CD4-positive, alpha-beta T cell (primary cell): ENCODE results near the gene RAPGEF5. TPM values are rescaled to one million over a fixed set of nuclear protein-coding genes. Genes with fewer than 3 reads are reported as not detected.
A peak's percentile ranks its signal among the peaks of the same experiment; 100 is the strongest.

Experiments used
- ATAC-seq: fragments of 200-7000 bp; cut with Tn5 transposase; one replicate; pipeline ENCODE4 v1.10.0; 2022; ENCODE audit warnings: mild to moderate bottlenecking; ENCODE audit not compliant: poor library complexity
- CTCF ChIA-PET: fragments of 350-600 bp; sonication (Branson Sonifier 250); formaldehyde crosslinking; loops from one replicate; lab custom pipeline; 2021; ENCODE audit warnings: antibody characterized with exemption, inconsistent platforms; lab: Charles Lee
- POLR2A ChIA-PET: fragments of 350-600 bp; sonication (Branson Sonifier 250); formaldehyde crosslinking; loops from one replicate; lab custom pipeline; 2021; ENCODE audit warnings: antibody characterized with exemption, inconsistent platforms; lab: Charles Lee
- DNase-seq, 14 experiments: peaks; one replicate each; pipeline ENCODE4 v3.0.0-alpha.2; 2013 to 2020; ENCODE audit warnings: mixed read lengths in 2 of 14
- H3K27ac ChIP-seq, 2 donors: one replicate each; pipeline versions ENCODE4 v1.5.1 to v1.7.0; 2013; ENCODE audit warnings: low read length in 2 of 2, low read depth in 1 of 2, mild to moderate bottlenecking in 1 of 2
- H3K27me3 ChIP-seq, 2 experiments: 1 replicate in 1 of 2; 2 replicates in 1 of 2; pipeline versions ENCODE4 v1.6.1 to v1.7.0; 2013; ENCODE audit warnings: low read length in 2 of 2, control low read depth in 1 of 2, mild to moderate bottlenecking in 1 of 2, moderate library complexity in 1 of 2; ENCODE audit not compliant: insufficient read depth in 2 of 2, control insufficient read depth in 1 of 2
- H3K36me3 ChIP-seq: one replicate; pipeline ENCODE4 v1.6.1; 2013; ENCODE audit warnings: low read length, control low read depth; ENCODE audit not compliant: insufficient read depth
- H3K4me1 ChIP-seq: one replicate; pipeline ENCODE4 v1.6.1; 2013; ENCODE audit warnings: low read length, control low read depth; ENCODE audit not compliant: insufficient read depth
- H3K4me3 ChIP-seq: one replicate; pipeline ENCODE4 v1.5.1; 2013; ENCODE audit warnings: mild to moderate bottlenecking, low read length, moderate library complexity
- H3K9me3 ChIP-seq, 2 experiments: 1 replicate in 1 of 2; 2 replicates in 1 of 2; pipeline versions ENCODE4 v1.6.1 to v1.7.0; 2013; ENCODE audit warnings: low read length in 2 of 2, mild to moderate bottlenecking in 2 of 2, control low read depth in 1 of 2, moderate library complexity in 1 of 2; ENCODE audit not compliant: control insufficient read depth in 1 of 2, insufficient read depth in 1 of 2
- H3K27ac Mint-ChIP-seq: one replicate; pipeline ENCODE4 v1.8.0; 2020; ENCODE audit warnings: mixed read lengths
- H3K27me3 Mint-ChIP-seq: one replicate; pipeline ENCODE4 v1.8.0; 2021; ENCODE audit warnings: mixed read lengths
- H3K36me3 Mint-ChIP-seq: one replicate; pipeline ENCODE4 v1.8.0; 2021; ENCODE audit warnings: low read depth, mixed read lengths
- H3K4me1 Mint-ChIP-seq: one replicate; pipeline ENCODE4 v1.8.0; 2021; ENCODE audit warnings: low read depth, mixed read lengths
- H3K4me3 Mint-ChIP-seq: one replicate; pipeline ENCODE4 v1.8.0; 2020; ENCODE audit warnings: mild to moderate bottlenecking, mixed read lengths
- H3K9me3 Mint-ChIP-seq: one replicate; pipeline ENCODE4 v1.8.0; 2020; ENCODE audit warnings: mixed read lengths
- CTCF ChIP-seq: fragments of 200-600 bp; IDR thresholded peaks from one replicate; pipeline ENCODE4 v1.8.0; 2022; ENCODE audit warnings: antibody characterized with exemption, mild to moderate bottlenecking
- intact Hi-C, 2 experiments: fragments of 100-400 bp; cut with DNase I in 1 of 2; cut with micrococcal nuclease in 1 of 2; formaldehyde crosslinking; loops; one replicate each; pipeline versions ENCODE4 v1.15.1 to v1.9.0; 2023 to 2025; cut with DNase I, micrococcal nuclease
- total RNA-seq, 174 experiments: library from RNA in 2 of 174; stranded (reverse) in 2 of 174; gene quantifications; one replicate each; pipeline ENCODE4 v1.2.3 and lab custom pipeline; 2021 to 2026

The RAPGEF5 gene
- total RNA-seq, 2 experiments from 2014 or later, result 0.17 TPM; not detected in 1

GRCh38 chr7:22146961-22147512 lies 209.9 kb downstream of the RAPGEF5 start:
- no peak for TF ChIP-seq CTCF
- no peaks in the 10 kb centered on the region for H3K9me3 Mint-ChIP-seq
- no peaks in the 10 kb centered on the region for H3K27me3 Mint-ChIP-seq
- peak overlapping the region; percentile 57 for H3K4me3 Mint-ChIP-seq
- H3K4me1 ChIP-seq, result no peaks in the 10 kb centered on the region
- no peak overlapping the region for H3K4me3 ChIP-seq
- no peaks in the 10 kb centered on the region for H3K4me1 Mint-ChIP-seq
- H3K27ac ChIP-seq, result no peak overlapping the region
- DNase-seq (peak in 2 of 14 experiments; percentile 10 to 13), ATAC-seq (no peak)
- H3K27me3 ChIP-seq, result no peaks in the 10 kb centered on the region
- POLR2A ChIA-PET, result no interaction called here
- H3K36me3 Mint-ChIP-seq, result no peaks in the 10 kb centered on the region
- H3K27ac Mint-ChIP-seq, result no peak overlapping the region
- H3K36me3 ChIP-seq, result no peaks in the 10 kb centered on the region
- CTCF ChIA-PET, result no interaction called here
- no peaks in the 10 kb centered on the region for H3K9me3 ChIP-seq
- intact Hi-C loops, result no loop called here

- Histone ChIP-seq H3K4me1 (no peaks in the 10 kb centered on the region), H3K9me3 (no peaks in the 10 kb centered on the region), H3K27me3 (no peaks in the 10 kb centered on the region), H3K27ac (no peak overlapping the region), H3K4me3 (no peak overlapping the region), H3K36me3 (no peaks in the 10 kb centered on the region)
- H3K4me1 Mint-ChIP-seq, result no peaks in the 10 kb centered on the region
- H3K27ac Mint-ChIP-seq, result no peak overlapping the region
- CTCF ChIA-PET, result no interaction called here
- DNase-seq, result no peak
- no peak for ATAC-seq
- no peaks in the 10 kb centered on the region for H3K27me3 Mint-ChIP-seq
- intact Hi-C loops, result no loop called here
- no peaks in the 10 kb centered on the region for H3K9me3 Mint-ChIP-seq
- no peaks in the 10 kb centered on the region for H3K36me3 Mint-ChIP-seq
- no peak overlapping the region for H3K4me3 Mint-ChIP-seq
- TF ChIP-seq CTCF, result no peak
- POLR2A ChIA-PET, result no interaction called here
These were observed 212.0 kb downstream of the RAPGEF5 start for GRCh38 chr7:22144950-22145349.

- Histone ChIP-seq H3K4me1 (no peaks in the 10 kb centered on the region), H3K36me3 (no peaks in the 10 kb centered on the region), H3K9me3 (no peaks in the 10 kb centered on the region), H3K4me3 (no peak overlapping the region), H3K27me3 (no peaks in the 10 kb centered on the region), H3K27ac (no peak overlapping the region)
- Mint-ChIP-seq H3K4me3 (no peak overlapping the region), H3K9me3 (no peaks in the 10 kb centered on the region), H3K4me1 (no peaks in the 10 kb centered on the region), H3K27me3 (no peaks in the 10 kb centered on the region), H3K27ac (no peak overlapping the region), H3K36me3 (no peaks in the 10 kb centered on the region)
- POLR2A ChIA-PET, result no interaction called here
- DNase-seq, result no peak
- no peak for ATAC-seq
- intact Hi-C loops, result no loop called here
- TF ChIP-seq CTCF, result no peak
- CTCF ChIA-PET, result no interaction called here
These were observed 213.5 kb downstream of the RAPGEF5 start for GRCh38 chr7:22143491-22143890.
